COR-L47 (cell line): ENCODE data around the gene RASAL1.

Experiments used
- DNase-seq: peaks from one replicate; lab custom pipeline; 2025; lab: John Stamatoyannopoulos, UW

Gene RASAL1

GRCh38 chr12:113135178-113136127 lies at the start of gene RASAL1:
RASAL1 (minus strand) TSS chr12:113135761; CDS start chr12:113135462, 299 bp downstream.
- DNase-seq: peak; percentile 68

GRCh38 chr12:113184900-113185179 lies 49.3 kb upstream of the RASAL1 start:
- DNase-seq: peak; percentile 66

GRCh38 chr12:113184098-113184899 lies 48.7 kb upstream of the RASAL1 start:
- DNase-seq: no peak

GRCh38 chr12:113183030-113183589 lies 47.5 kb upstream of the RASAL1 start:
- DNase-seq: no peak

GRCh38 chr12:113181975-113182374 lies 46.4 kb upstream of the RASAL1 start:
- DNase-seq: no peak

- DNase-seq: no peak
These were observed 44.8 kb upstream of the RASAL1 start for GRCh38 chr12:113180333-113180732.

- no peak for DNase-seq
These were observed 43.5 kb upstream of the RASAL1 start for GRCh38 chr12:113179023-113179422.

- DNase-seq: peak; percentile 15
These were observed 39.2 kb upstream of the RASAL1 start for GRCh38 chr12:113174461-113175384.

- DNase-seq: no peak
These were observed 37.6 kb upstream of the RASAL1 start for GRCh38 chr12:113173081-113173698.

- DNase-seq: no peak
These were observed 36.6 kb upstream of the RASAL1 start for GRCh38 chr12:113172185-113172584.

GRCh38 chr12:113171543-113171942 lies 36.0 kb upstream of the RASAL1 start:
- DNase-seq: no peak

- DNase-seq: no peak
These were observed 35.4 kb upstream of the RASAL1 start for GRCh38 chr12:113170926-113171325.

- no peak for DNase-seq
These were observed 34.9 kb upstream of the RASAL1 start for GRCh38 chr12:113170457-113170856.

- no peak for DNase-seq
These were observed 34.1 kb upstream of the RASAL1 start for GRCh38 chr12:113169697-113170096.

GRCh38 chr12:113167868-113168267 lies 32.3 kb upstream of the RASAL1 start:
- no peak for DNase-seq

GRCh38 chr12:113165521-113166450 lies 30.2 kb upstream of the RASAL1 start:
- no peak for DNase-seq

- DNase-seq: no peak
These were observed 28.5 kb upstream of the RASAL1 start for GRCh38 chr12:113164014-113164413.

GRCh38 chr12:113163030-113163360 lies 27.4 kb upstream of the RASAL1 start:
- no peak for DNase-seq

- no peak for DNase-seq
These were observed 26.8 kb upstream of the RASAL1 start for GRCh38 chr12:113162102-113163029.
